ENCODE data around the gene FGF19. TPM values are rescaled to one million over a fixed set of nuclear protein-coding genes. Genes with fewer than 3 reads are reported as not detected.

Gene FGF19
- total RNA-seq, 2 donors from 2014 or later = 0.37 to 0.40 TPM

DNA sequence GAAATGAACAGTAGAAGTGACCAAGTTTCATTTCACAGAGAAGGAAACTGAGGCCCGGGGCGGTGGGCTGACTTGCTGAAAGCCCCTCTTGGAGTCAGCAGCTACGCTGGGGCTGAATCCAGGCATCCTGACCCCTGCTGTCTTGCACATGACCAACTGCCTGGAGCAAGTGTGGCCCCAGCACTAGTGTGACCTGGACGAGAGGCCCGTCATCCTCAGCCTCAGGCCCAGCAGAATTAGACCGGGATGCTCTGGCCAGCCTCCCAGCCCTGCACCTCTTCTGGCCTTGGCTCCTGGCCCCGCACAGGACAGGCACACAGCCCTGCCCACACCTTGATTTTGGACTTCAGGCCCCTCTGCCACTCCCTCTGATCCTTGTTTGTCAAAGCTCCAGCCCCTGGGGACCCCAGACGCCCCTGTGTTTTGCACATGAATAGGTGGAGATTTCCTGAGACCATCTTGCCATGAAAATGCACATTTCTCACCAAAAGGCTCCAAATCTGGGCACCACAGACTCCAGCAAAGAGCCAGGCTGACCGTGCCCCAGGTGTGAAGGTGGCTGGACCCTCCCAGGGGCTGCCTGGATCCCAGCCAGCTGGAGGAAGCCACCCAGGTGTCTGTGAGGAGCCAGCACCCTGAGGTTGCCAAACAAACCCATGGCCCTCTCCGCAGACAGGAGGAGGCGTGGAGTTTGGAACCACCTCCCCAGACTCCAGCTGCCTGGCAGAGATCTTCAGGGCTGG is 46.5 kb upstream of the FGF19 start:
- Mint-ChIP-seq H3K27ac (no peak overlapping the region), H3K27me3 (ENCODE audit: insufficient read depth) (peaks cover 2% of the 10 kb centered on the region), H3K4me1 (peaks cover 12% of the 10 kb centered on the region), H3K4me3 (no peak overlapping the region), H3K9me3 (no peaks in the 10 kb centered on the region), H3K36me3 (ENCODE audit: low read depth) (no peaks in the 10 kb centered on the region)
- Histone ChIP-seq H3K9ac (ENCODE audit: extremely low read depth, low read length, poor library complexity, severe bottlenecking) (no peak overlapping the region), H3K9me3 (ENCODE audit: control insufficient read depth, low read length) (no peaks in the 10 kb centered on the region), H3K4me1 (ENCODE audit: control insufficient read depth, insufficient read depth, low read length) (peaks cover 4% of the 10 kb centered on the region), H3K27ac (ENCODE audit: low read depth, low read length) (no peak overlapping the region), H3K27me3 (ENCODE audit: control insufficient read depth, insufficient read depth, low read length, poor library complexity, severe bottlenecking) (no peaks in the 10 kb centered on the region), H3K36me3 (ENCODE audit: control insufficient read depth, insufficient read depth, low read length) (no peaks in the 10 kb centered on the region), H3K4me3 (ENCODE audit: low read length) (no peak overlapping the region)
- 73 to 81% methylated on average over 5 to 11 of the region's 11 CpGs for WGBS, 2 experiments (ENCODE audit: insufficient coverage in 1 of 2, insufficient read length in 1 of 2)
- TF ChIP-seq CTCF (conservative IDR thresholded peaks at IDR 0.05) = no peak
- DNase-seq = peak; percentile 61

- Mint-ChIP-seq H3K4me3 (no peak overlapping the region), H3K4me1 (peaks cover 12% of the 10 kb centered on the region), H3K27me3 (ENCODE audit: insufficient read depth) (peaks cover 2% of the 10 kb centered on the region), H3K36me3 (ENCODE audit: low read depth) (no peaks in the 10 kb centered on the region), H3K9me3 (no peaks in the 10 kb centered on the region), H3K27ac (no peak overlapping the region)
- H3K4me3 ChIP-seq (ENCODE audit: low read length) = no peak overlapping the region
- H3K9me3 ChIP-seq (ENCODE audit: control insufficient read depth, low read length) = no peaks in the 10 kb centered on the region
- peaks cover 4% of the 10 kb centered on the region for H3K4me1 ChIP-seq (ENCODE audit: control insufficient read depth, insufficient read depth, low read length)
- no peaks in the 10 kb centered on the region for H3K27me3 ChIP-seq (ENCODE audit: control insufficient read depth, insufficient read depth, low read length, poor library complexity, severe bottlenecking)
- no peak overlapping the region for H3K9ac ChIP-seq (ENCODE audit: extremely low read depth, low read length, poor library complexity, severe bottlenecking)
- DNase-seq = no peak
- H3K36me3 ChIP-seq (ENCODE audit: control insufficient read depth, insufficient read depth, low read length) = no peaks in the 10 kb centered on the region
- no peak overlapping the region for H3K27ac ChIP-seq (ENCODE audit: low read depth, low read length)
- no peak for TF ChIP-seq CTCF (conservative IDR thresholded peaks at IDR 0.05)
- WGBS, 2 experiments (ENCODE audit: insufficient coverage in 1 of 2, insufficient read length in 1 of 2) = 82 to 86% methylated on average over 10 to 11 of the region's 11 CpGs
Measured at GRCh38 chr11:69748637-69749036, 44.8 kb upstream of the FGF19 start.

- Mint-ChIP-seq H3K4me3 (no peak overlapping the region), H3K27me3 (ENCODE audit: insufficient read depth) (peaks cover 2% of the 10 kb centered on the region), H3K36me3 (ENCODE audit: low read depth) (no peaks in the 10 kb centered on the region), H3K27ac (no peak overlapping the region), H3K4me1 (peaks cover 7% of the 10 kb centered on the region), H3K9me3 (no peaks in the 10 kb centered on the region)
- no peaks in the 10 kb centered on the region for H3K36me3 ChIP-seq (ENCODE audit: control insufficient read depth, insufficient read depth, low read length)
- H3K27ac ChIP-seq (ENCODE audit: low read depth, low read length) = no peak overlapping the region
- WGBS, 2 experiments (ENCODE audit: insufficient coverage in 1 of 2, insufficient read length in 1 of 2) = 78 to 88% methylated on average over 15 to 29 of the region's 29 CpGs
- TF ChIP-seq CTCF (conservative IDR thresholded peaks at IDR 0.05) = no peak
- no peak for DNase-seq
- H3K4me1 ChIP-seq (ENCODE audit: control insufficient read depth, insufficient read depth, low read length) = no peaks in the 10 kb centered on the region
- no peak overlapping the region for H3K4me3 ChIP-seq (ENCODE audit: low read length)
- H3K9ac ChIP-seq (ENCODE audit: extremely low read depth, low read length, poor library complexity, severe bottlenecking) = no peak overlapping the region
- H3K9me3 ChIP-seq (ENCODE audit: control insufficient read depth, low read length) = no peaks in the 10 kb centered on the region
- H3K27me3 ChIP-seq (ENCODE audit: control insufficient read depth, insufficient read depth, low read length, poor library complexity, severe bottlenecking) = no peaks in the 10 kb centered on the region
Measured at GRCh38 chr11:69746752-69747742, 43.2 kb upstream of the FGF19 start.

Data from endodermal cell (in vitro differentiated cells).